ENCODE data around the gene TMEM269. TPM values are rescaled to one million over a fixed set of nuclear protein-coding genes. Genes with fewer than 3 reads are reported as not detected.

Gene TMEM269
- total RNA-seq (2022) (0.17 TPM in 1 of 2 replicates, not detected in the other), Bru-seq, nascent RNA (percentile 33 among the genes with signal in this experiment), BruChase-seq, experiment 1, labeled RNA remaining after a 6-hour chase (percentile 65 among the genes with signal in this experiment), BruChase-seq, experiment 2, labeled RNA remaining after a 2-hour chase (percentile 51 among the genes with signal in this experiment)
- long read RNA-seq = 0 reads

- TF ChIP-seq CTCF (IDR thresholded peaks at IDR 0.05; ENCODE audit: unreplicated experiment) = no peak
- no peak within 1 kb of the TSS for H3K27ac Mint-ChIP-seq (ENCODE audit: low read depth, unreplicated experiment)
- H3K4me3 Mint-ChIP-seq (ENCODE audit: unreplicated experiment) = no peak within 1 kb of the TSS
- H3K36me3 Mint-ChIP-seq (ENCODE audit: insufficient read depth, unreplicated experiment) = peaks cover 26% of the 10 kb centered on the region
- POLR2A ChIA-PET = interaction anchor here (1.9 kb wide), 1 partner anchor 11 kb away, joined by 9 read pairs; no protein-coding TSS in a partner anchor
- no peaks in the 10 kb centered on the region for H3K27me3 Mint-ChIP-seq (ENCODE audit: insufficient read depth, unreplicated experiment)
- BruUV-seq (replicated peaks) = no TSS peak
- no peak for DNase-seq (ENCODE audit: unreplicated experiment)
- intact Hi-C loops (cut with micrococcal nuclease) = no loop called here
- H3K9me3 Mint-ChIP-seq (ENCODE audit: unreplicated experiment) = no peaks in the 10 kb centered on the region
- peaks cover 10% of the 10 kb centered on the region for H3K4me1 Mint-ChIP-seq (ENCODE audit: insufficient read depth, unreplicated experiment)
- CTCF ChIA-PET = interaction anchor here (0.8 kb wide), 1 partner anchor 288 kb away, joined by 3 read pairs; no protein-coding TSS in a partner anchor
Observed at GRCh38 chr1:42784946-42785693, at the start of gene TMEM269. TSS of gene TMEM269 (plus strand) at chr1:42784991. CDS start at chr1:42789894, 4,903 bp downstream.

- Mint-ChIP-seq H3K27me3 (ENCODE audit: insufficient read depth, unreplicated experiment) (no peaks in the 10 kb centered on the region), H3K36me3 (ENCODE audit: insufficient read depth, unreplicated experiment) (no peaks in the 10 kb centered on the region), H3K4me3 (ENCODE audit: unreplicated experiment) (no peak overlapping the region), H3K4me1 (ENCODE audit: insufficient read depth, unreplicated experiment) (peaks cover 6% of the 10 kb centered on the region), H3K27ac (ENCODE audit: low read depth, unreplicated experiment) (no peak overlapping the region), H3K9me3 (ENCODE audit: unreplicated experiment) (no peaks in the 10 kb centered on the region)
- POLR2A ChIA-PET = interaction anchor here (1.1 to 2.6 kb wide), 4 partner anchors 8 to 76 kb away, joined by 3 to 10 read pairs (median 4); partner anchors contain the start of gene YBX1
- intact Hi-C loops (cut with micrococcal nuclease) = loop anchor here (10.0 kb wide), 1 partner anchor 590 kb away; no protein-coding TSS in a partner anchor
- no peak for DNase-seq (ENCODE audit: unreplicated experiment)
- CTCF ChIA-PET = no interaction called here
- no TSS peak for BruUV-seq (replicated peaks)
- TF ChIP-seq CTCF (IDR thresholded peaks at IDR 0.05; ENCODE audit: unreplicated experiment) = no peak
Observed at GRCh38 chr1:42735056-42735455, 49.7 kb upstream of the TMEM269 start.

- no peak for TF ChIP-seq CTCF (IDR thresholded peaks at IDR 0.05; ENCODE audit: unreplicated experiment)
- POLR2A ChIA-PET = interaction anchor here (1.1 to 1.2 kb wide), 3 partner anchors 10 to 77 kb away, joined by 3 to 4 read pairs (median 4); partner anchors contain the start of gene YBX1
- H3K4me1 Mint-ChIP-seq (ENCODE audit: insufficient read depth, unreplicated experiment) = peaks cover 6% of the 10 kb centered on the region
- intact Hi-C loops (cut with micrococcal nuclease) = loop anchor here (10.0 kb wide), 1 partner anchor 591 kb away; no protein-coding TSS in a partner anchor
- no peaks in the 10 kb centered on the region for H3K27me3 Mint-ChIP-seq (ENCODE audit: insufficient read depth, unreplicated experiment)
- H3K4me3 Mint-ChIP-seq (ENCODE audit: unreplicated experiment) = no peak overlapping the region
- BruUV-seq (replicated peaks) = no TSS peak
- H3K9me3 Mint-ChIP-seq (ENCODE audit: unreplicated experiment) = no peaks in the 10 kb centered on the region
- no peaks in the 10 kb centered on the region for H3K36me3 Mint-ChIP-seq (ENCODE audit: insufficient read depth, unreplicated experiment)
- CTCF ChIA-PET = no interaction called here
- no peak for DNase-seq (ENCODE audit: unreplicated experiment)
- H3K27ac Mint-ChIP-seq (ENCODE audit: low read depth, unreplicated experiment) = no peak overlapping the region
Observed at GRCh38 chr1:42735477-42736105, 49.2 kb upstream of the TMEM269 start.

GRCh38 chr1:42736152-42736551 lies 48.6 kb upstream of the TMEM269 start:
- no peaks in the 10 kb centered on the region for H3K9me3 Mint-ChIP-seq (ENCODE audit: unreplicated experiment)
- no peaks in the 10 kb centered on the region for H3K36me3 Mint-ChIP-seq (ENCODE audit: insufficient read depth, unreplicated experiment)
- intact Hi-C loops (cut with micrococcal nuclease) = loop anchor here (10.0 kb wide), 1 partner anchor 591 kb away; no protein-coding TSS in a partner anchor
- POLR2A ChIA-PET = interaction anchor here (1.1 to 1.2 kb wide), 2 partner anchors 54 to 77 kb away, joined by 3 to 4 read pairs; partner anchors contain the start of gene YBX1
- no peak overlapping the region for H3K4me3 Mint-ChIP-seq (ENCODE audit: unreplicated experiment)
- no peaks in the 10 kb centered on the region for H3K27me3 Mint-ChIP-seq (ENCODE audit: insufficient read depth, unreplicated experiment)
- peaks cover 6% of the 10 kb centered on the region for H3K4me1 Mint-ChIP-seq (ENCODE audit: insufficient read depth, unreplicated experiment)
- no TSS peak for BruUV-seq (replicated peaks)
- no peak overlapping the region for H3K27ac Mint-ChIP-seq (ENCODE audit: low read depth, unreplicated experiment)
- CTCF ChIA-PET = no interaction called here
- peak; percentile 49 for DNase-seq (ENCODE audit: unreplicated experiment)
- peak; percentile 24 for TF ChIP-seq CTCF (IDR thresholded peaks at IDR 0.05; ENCODE audit: unreplicated experiment)
